NT2/D1 (cell line): ENCODE results near the gene HDAC3.

Experiments
- SUZ12 ChIP-seq: IDR thresholded peaks from 2 replicates; pipeline ENCODE4 v1.6.1; 2011; ENCODE audit not compliant: insufficient read length, insufficient read depth; ENCODE audit errors: extremely low read depth
- YY1 ChIP-seq: IDR thresholded peaks from 2 replicates; pipeline ENCODE4 v1.6.1; 2011; ENCODE audit not compliant: insufficient read length, insufficient read depth
- ZNF274 ChIP-seq: IDR thresholded peaks from 2 replicates; pipeline ENCODE4 v1.6.1; 2011; ENCODE audit warnings: mild to moderate bottlenecking, low read depth, low read length

GRCh38 chr5:141672071-141672840 is 35.6 kb upstream of the HDAC3 start:
- TF ChIP-seq YY1 (no peak), ZNF274 (no peak), SUZ12 (no peak)
